GM21526 (cell line): ENCODE results near the gene TMEM132E.
"Not testable (repeated sequence)": the region's sequence is repeated elsewhere in the genome, so short reads cannot be mapped to it uniquely, and the experiment has no call there.

Experiments
- ATAC-seq: cut with Tn5 transposase; IDR thresholded peaks from one replicate; pipeline ENCODE4 v1.9.1; 2021; ENCODE audit warnings: moderate library complexity; ENCODE audit not compliant: unreplicated experiment, low FRiP score

Gene TMEM132E, protein sequence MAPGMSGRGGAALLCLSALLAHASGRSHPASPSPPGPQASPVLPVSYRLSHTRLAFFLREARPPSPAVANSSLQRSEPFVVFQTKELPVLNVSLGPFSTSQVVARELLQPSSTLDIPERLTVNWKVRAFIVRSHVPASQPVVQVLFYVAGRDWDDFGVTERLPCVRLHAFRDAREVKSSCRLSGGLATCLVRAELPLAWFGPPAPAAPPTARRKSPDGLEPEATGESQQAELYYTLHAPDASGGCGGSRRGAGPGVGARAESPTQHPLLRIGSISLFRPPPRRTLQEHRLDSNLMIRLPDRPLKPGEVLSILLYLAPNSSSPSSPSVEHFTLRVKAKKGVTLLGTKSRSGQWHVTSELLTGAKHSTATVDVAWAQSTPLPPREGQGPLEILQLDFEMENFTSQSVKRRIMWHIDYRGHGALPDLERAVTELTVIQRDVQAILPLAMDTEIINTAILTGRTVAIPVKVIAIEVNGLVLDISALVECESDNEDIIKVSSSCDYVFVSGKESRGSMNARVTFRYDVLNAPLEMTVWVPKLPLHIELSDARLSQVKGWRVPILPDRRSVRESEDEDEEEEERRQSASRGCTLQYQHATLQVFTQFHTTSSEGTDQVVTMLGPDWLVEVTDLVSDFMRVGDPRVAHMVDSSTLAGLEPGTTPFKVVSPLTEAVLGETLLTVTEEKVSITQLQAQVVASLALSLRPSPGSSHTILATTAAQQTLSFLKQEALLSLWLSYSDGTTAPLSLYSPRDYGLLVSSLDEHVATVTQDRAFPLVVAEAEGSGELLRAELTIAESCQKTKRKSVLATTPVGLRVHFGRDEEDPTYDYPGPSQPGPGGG (N-terminal part only)

DNA sequence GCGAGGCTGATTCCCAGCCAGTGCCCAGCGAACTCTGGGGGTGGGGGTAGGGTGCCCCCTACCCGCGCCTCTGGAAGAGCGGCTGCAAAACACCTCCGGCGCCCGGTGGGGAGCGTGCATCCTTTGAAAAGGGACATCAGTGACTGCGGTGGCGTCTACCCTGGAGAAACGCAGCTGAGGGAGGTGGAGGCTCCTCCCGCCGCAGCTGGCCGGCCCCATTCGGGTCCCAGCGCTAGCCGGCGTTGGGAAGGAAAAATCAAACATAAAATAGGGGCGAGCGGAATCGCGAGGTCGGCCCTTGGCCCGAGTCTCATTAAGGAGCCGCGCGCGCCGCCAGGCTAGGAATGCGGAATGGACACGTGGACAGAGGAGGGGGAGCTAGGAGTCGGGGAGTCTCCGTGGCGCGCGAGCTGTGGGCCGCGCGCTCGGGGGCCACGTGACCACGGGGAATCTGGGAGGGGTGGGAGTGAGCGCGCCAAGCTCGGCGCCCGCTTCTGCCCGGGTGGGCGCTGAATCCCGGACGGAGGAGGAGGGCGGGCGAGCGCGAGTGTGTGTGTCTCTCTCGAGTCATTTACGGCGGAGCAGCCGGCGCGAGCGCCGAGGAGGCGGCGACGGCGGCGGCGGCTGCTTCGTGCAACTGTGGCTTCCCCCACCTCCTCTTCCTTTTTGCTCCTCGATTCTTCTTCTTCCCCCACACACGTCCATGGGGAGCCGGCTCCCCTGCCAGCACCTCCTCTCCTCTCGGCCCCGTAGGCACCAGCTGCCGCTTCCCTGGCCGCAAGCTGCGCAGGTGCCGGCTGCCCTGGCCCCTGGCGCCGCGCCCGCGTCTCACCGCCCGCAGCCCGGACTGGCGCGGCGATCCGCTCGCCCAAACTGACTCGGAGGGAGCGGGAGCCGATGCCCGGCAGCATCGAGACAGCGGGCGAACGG, at the start of gene TMEM132E:
Gene TMEM132E, plus strand, starts transcription at position 566 of the 930 bp plus-strand sequence. CDS start 1,495 bp downstream, outside the sequence.
- ATAC-seq, result no peak

DNA sequence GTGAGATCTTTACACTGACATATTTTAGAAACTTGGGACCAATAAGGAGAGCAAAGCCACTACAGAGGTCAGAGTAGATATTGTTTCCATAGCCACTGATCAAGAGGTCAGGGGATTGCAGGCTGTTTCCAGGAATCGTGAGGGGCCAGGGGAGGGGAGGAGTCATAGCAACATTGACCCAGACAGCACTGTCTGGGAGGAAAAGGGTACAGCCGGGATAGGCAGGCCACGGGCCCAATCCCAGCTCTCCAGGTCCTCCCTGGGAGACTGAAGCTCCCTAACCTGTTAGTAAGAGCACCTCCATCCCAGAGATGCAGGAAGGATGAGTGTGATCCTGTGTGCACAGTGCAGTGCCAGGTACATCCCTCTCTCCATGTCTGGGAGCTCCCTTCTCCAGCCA, 48.5 kb upstream of the TMEM132E start:
- ATAC-seq, result no peak

GRCh38 chr17:34532281-34533065, 46.9 kb upstream of the TMEM132E start:
- no peak for ATAC-seq

DNA sequence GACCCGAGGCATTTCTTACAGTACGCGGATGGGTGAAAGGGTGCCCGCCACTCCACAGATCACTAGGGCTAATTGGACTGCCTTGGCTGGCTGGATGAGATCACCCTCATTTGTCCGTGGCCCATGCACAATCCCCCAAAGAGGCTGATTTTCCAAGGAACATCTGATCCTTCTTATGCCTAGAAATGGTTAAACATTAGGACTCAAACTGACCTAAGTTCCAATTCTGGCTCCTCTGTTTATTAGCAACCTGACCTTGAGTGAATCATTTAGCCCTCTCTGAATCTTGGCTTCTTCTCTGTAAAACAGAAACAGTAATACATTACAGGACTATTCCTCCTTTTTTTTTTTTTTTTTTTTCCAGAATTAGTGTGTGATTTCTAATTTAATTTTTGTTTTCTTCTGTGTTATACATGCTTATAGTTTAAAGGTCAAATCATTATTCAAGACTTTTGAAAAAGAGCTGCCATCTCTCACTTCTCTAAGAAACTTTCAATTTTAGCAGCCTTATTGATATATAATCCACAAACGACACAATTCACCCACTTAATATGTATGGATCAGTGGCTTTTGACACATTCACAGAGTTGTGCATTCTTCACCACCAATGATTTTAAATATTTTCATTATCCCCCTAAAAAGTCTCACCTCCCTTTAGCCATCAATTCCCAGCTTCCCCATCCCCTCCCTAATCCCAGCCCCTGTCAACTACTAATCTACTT, 45.4 kb upstream of the TMEM132E start:
- ATAC-seq, result no peak

DNA sequence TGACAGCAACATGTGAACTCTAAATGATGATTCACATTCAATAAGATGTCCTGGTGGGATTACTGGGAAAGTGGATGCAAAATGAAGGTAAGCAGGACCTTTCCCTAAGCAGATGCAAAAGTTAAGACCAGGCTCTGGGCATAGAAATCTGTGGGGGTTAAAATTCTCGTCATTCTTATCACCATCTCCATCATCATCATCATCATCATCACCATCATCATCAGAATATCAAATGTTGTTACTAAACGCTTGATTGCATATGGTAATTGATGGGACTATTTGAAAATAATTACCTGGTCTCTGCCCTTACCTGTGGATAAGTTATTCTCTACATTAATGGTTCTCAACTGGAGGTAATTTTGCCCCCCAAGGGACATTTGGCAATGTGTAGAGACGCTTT, 41.9 kb upstream of the TMEM132E start:
- no peak for ATAC-seq

- not testable (repeated sequence) for ATAC-seq
Measured at GRCh38 chr17:34538582-34538981, 40.8 kb upstream of the TMEM132E start.

DNA sequence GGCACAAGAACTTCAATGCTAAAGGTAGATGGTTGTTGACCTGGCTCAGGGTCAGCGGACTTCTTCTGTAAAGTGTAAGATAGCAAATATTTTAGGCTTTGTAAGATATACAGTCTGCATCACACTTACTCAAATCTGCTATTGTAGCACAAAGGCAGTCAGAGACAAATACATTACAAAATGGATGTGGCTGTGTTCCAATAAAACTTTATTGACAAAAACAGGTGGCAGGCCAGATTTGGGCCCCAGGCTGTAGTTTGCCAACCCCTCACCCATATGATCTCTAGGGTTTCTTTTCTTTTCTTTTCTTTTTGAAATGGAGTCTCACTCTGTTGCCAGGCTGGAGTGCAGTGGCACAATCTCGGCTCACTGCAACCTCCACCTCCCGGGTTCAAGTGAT, 39.5 kb upstream of the TMEM132E start:
- ATAC-seq, result no peak

DNA sequence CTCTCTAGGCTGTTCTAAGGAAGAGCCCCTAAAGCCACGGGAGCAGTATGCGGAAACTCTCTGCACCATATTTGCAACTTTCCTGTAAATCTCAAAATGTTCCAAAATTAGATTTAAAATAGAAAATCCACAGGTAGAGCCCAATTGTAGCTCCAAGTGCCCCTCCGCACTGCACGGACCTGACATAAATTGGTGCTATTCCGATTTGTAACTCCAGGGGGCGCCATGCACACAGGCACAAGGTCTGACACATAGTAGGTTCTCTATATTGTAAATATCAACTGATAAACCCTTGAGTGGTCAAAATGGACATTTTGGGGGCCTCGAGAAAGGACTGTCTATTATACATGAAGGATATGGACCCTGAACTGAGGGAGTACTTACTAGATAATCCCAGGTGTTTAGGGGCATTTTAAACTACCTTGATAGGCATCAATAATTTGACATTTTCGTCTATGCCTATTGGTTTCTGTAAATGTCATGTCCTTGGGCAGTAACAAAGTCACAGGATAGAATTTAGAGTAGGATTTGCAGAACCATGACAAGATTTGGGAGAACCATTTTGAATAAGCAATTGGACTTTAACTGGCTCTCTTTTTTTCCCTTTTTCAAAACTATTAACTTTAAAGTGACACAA, 36.6 kb upstream of the TMEM132E start:
- no peak for ATAC-seq

DNA sequence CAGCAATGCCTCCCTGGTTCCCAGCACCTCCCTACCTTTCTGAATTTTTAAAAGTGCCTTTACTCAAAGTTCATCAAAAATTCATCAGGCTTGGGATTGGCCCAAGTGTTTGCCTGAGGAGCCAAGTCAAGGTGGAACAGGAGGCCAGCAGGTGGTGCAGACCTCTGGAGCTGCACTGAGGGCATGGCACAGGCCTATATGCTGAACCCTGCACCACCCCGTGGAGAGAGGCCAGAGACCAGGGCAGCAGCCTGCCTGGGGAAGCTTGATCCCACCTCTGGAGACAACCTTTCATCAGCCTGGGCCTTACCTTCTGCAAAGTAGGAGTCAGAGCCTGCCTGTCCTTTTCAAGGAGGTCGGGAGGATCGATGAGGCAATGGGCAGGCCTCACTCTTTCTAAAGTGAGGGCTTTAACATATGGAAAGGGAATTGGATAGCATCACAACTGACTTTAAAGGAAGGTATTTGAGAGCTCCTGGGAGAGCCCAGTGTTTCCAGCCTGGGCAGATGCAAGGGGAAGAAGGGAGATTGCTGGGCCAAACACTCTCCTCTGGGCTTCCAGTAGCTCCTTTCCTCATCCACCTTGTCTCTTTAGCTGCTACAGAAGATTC, 31.8 kb upstream of the TMEM132E start:
- ATAC-seq, result no peak

- no peak for ATAC-seq
Measured at GRCh38 chr17:34549966-34550365, 29.4 kb upstream of the TMEM132E start.

DNA sequence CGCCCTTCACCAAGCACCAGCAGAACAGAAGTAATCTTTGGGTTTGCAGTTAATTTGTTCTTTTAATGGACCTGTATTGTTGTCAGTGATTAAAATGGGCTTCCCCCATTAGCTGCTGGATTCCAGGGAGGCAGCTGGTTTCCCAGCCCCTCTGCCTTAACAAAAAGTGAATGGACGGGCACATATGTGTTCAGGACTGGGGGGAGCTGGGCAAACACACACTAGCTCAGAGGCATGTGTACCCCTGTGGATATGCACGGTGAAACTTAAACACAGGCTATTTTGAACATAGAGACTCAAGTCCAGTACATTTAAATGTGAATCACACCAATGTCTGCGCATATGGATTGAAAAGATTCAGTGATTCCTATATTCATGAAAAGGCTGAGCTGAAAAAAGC, 25.5 kb upstream of the TMEM132E start:
- no peak for ATAC-seq

- no peak for ATAC-seq
Measured at GRCh38 chr17:34556384-34556783, 23.0 kb upstream of the TMEM132E start.

DNA sequence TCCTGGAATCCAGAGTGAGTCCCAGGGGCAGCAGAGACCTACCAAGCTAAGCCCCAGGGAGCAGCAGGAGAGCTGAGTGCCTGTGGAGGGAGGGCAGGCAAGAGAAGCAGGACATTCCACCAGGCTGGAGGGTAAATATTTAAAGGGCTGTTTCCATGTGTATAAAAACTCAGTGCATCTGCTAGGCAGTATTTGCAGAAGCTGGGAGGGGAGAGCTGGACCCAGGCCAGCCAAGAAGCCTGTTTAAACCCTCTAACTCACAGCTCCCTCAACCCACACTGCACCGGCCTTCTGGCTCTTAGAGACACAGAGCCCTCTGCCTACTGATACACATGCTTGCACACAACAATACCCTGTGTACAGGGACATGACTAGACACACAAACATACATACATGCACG, 22.5 kb upstream of the TMEM132E start:
- ATAC-seq, result no peak

DNA sequence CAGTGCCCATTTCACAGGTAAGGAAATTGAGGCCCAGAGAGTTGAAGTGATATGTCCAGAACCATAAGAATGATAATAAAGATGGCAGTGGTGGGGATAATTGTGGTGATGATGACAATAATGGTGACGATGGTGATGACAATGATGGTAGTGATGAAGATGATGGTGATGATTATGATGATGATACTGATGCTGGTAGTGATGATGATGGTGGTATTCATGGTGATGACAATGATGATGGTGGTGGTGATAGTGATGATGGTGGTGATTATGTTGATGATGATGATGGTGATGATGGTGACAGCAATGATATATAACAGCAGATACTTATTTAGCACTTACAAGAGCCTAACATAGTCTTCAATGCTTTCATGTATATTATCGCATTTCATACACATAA, 18.1 kb upstream of the TMEM132E start:
- ATAC-seq, result no peak

DNA sequence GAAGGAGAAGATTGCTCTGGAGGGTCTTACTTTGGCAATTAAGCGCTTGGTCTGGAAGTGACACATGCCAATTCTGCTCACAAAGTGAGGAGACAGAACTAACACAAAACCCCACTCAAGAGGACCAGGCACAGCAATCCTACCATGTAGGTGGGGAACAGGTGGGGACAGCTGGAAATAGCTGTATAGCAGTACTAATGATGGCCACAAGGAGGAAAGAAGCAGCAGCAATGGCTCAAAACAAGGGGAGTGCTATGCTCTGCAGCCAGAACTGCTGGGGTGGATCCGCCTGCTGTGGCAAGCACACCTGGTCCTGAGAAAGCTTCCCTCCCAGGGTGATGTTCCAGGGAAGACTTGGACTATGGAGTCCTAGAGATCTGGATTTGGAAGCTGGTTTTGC, 17.0 kb upstream of the TMEM132E start:
- ATAC-seq, result no peak

DNA sequence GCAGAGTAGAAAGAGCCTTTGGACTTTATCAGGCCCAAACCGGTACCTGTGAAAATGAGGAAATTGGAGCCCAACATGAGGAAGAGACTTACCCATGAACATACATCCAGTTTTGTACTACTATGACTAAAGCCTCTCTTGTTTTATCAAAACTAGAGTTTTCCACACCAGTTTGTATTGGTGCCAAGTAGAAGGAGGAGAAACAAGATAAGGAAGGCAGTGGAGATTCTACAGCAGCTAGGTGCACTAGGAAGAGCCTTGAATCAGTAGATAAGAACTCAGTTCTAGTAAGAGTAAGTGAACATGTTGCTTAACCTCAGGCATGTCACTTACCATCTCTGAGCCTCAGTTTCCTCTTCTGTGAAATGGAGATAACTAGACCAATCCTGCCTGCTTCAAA, 13.7 kb upstream of the TMEM132E start:
- no peak for ATAC-seq

DNA sequence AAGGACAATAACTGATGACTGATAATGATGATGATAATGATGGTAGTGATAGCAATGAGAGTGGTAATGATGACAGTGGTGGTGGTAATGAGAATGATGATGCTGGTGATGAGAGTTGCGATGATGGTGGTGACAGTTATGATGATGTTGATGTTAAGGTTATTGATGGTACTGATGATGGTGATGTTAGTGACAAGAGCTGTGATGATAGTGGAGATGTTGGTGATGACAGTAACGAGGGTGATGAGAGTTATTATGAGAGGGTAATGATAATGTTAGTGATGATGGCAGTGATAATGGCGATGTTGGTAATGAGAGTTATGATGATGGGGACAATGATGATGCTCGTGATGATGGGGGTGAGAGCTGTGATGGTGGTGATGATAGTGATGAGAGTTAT, 13.2 kb upstream of the TMEM132E start:
- no peak for ATAC-seq

- no peak for ATAC-seq
Measured at GRCh38 chr17:34566873-34567272, 12.5 kb upstream of the TMEM132E start.
